HepG2 (cell line): ENCODE results near the gene MYLK3. TPM values are rescaled to one million over a fixed set of nuclear protein-coding genes. Genes with fewer than 3 reads are reported as not detected.

ENCODE experiments used
- ATAC-seq: fragments of 200-7000 bp; cut with Tn5 transposase; 3 replicates; pipeline ENCODE4 v1.9.1; 2020; ENCODE audit warnings: mild to moderate bottlenecking, moderate library complexity
- BruUV-seq: library from RNA; stranded (reverse); fragments of 400-500 nt; replicated peaks from 2 replicates; lab custom pipeline; 2021; lab: Mats Ljungman, UMichigan
- CTCF ChIA-PET: fragments of 300-600 bp; formaldehyde crosslinking; extraction: SDS; loops from one replicate; lab custom pipeline; 2021; ENCODE audit warnings: low total read pairs, inconsistent platforms, low intra/inter-chr PET ratio; lab: Yijun Ruan, JAX
- POLR2A ChIA-PET: fragments of 350-600 bp; sonication (Branson Sonifier 250); formaldehyde crosslinking; loops from one replicate; lab custom pipeline; 2020; ENCODE audit warnings: antibody characterized with exemption, inconsistent platforms; lab: Yijun Ruan, JAX
- DNase-seq: peaks from one replicate; pipeline ENCODE4 v3.0.0-alpha.2; 2015; ENCODE audit warnings: low spot score
- FAIRE-seq: peaks from 3 replicates; lab custom pipeline; 2011; peaks lifted over from hg19 to GRCh38; lab: Jason Lieb, UNC
- H2AFZ ChIP-seq: one replicate; pipeline ENCODE4 v1.6.1; 2011; ENCODE audit warnings: low read length, inconsistent platforms
- H3K27ac ChIP-seq: fragments of 300-600 bp; 3 replicates; pipeline ENCODE4 v1.8.0; 2011; ENCODE audit warnings: mixed run types, mild to moderate bottlenecking, mixed read lengths, low read length, inconsistent platforms; ENCODE audit not compliant: insufficient read depth; ENCODE audit errors: extremely low read length
- H3K27me3 ChIP-seq, 2 experiments: fragments of 200-600 bp in 1 of 2; 2 replicates in 1 of 2; 3 replicates in 1 of 2; pipeline versions ENCODE4 v1.6.0 to v1.8.0; 2011; ENCODE audit warnings: low read length in 2 of 2, mild to moderate bottlenecking in 2 of 2, moderate library complexity in 2 of 2, inconsistent platforms in 1 of 2; ENCODE audit not compliant: insufficient read depth in 2 of 2, control insufficient read depth in 1 of 2
- H3K36me3 ChIP-seq, 2 experiments: fragments of 200-600 bp in 1 of 2; replicated peaks in 1 of 2; 2 replicates in 1 of 2; 3 replicates in 1 of 2; pipeline versions ENCODE4 v1.5.1 to v1.8.0; 2011; ENCODE audit warnings: low read length in 2 of 2, inconsistent platforms in 1 of 2; ENCODE audit not compliant: insufficient read depth in 2 of 2, control insufficient read depth in 1 of 2
- H3K4me1 ChIP-seq: 2 replicates; pipeline ENCODE4 v1.5.1; 2012; ENCODE audit warnings: low read length, inconsistent platforms; ENCODE audit not compliant: insufficient read depth
- H3K4me2 ChIP-seq: 2 replicates; pipeline ENCODE4 v1.6.0; 2011; ENCODE audit warnings: low read depth, low read length, inconsistent platforms
- H3K4me3 ChIP-seq, 3 experiments: fragments of 200-600 bp in 1 of 3; sonication (generic), shearing (Covaris generic) in 1 of 3; replicated peaks in 1 of 3; 2 replicates each; pipeline ENCODE4 v1.5.1; 2011 to 2016; ENCODE audit warnings: low read length in 3 of 3, inconsistent platforms in 2 of 3, low read depth in 2 of 3, mild to moderate bottlenecking in 2 of 3, control low read depth in 1 of 3, mixed read lengths in 1 of 3; ENCODE audit not compliant: insufficient read depth in 1 of 3
- H3K79me2 ChIP-seq: one replicate; pipeline ENCODE4 v1.6.1; 2011; ENCODE audit warnings: low read length, inconsistent platforms; ENCODE audit not compliant: insufficient read depth
- H3K9ac ChIP-seq: 2 replicates; pipeline ENCODE4 v1.6.0; 2011; ENCODE audit warnings: mild to moderate bottlenecking, low read depth, low read length, inconsistent platforms; ENCODE audit not compliant: insufficient read depth
- H3K9me3 ChIP-seq: 2 replicates; pipeline ENCODE4 v1.5.1; 2012; ENCODE audit warnings: mild to moderate bottlenecking, low read length
- H4K20me1 ChIP-seq: 2 replicates; pipeline ENCODE4 v1.6.0; 2011; ENCODE audit warnings: inconsistent platforms, mild to moderate bottlenecking, low read length, moderate library complexity; ENCODE audit not compliant: insufficient read depth
- DZIP1 ChIP-seq: sonication (generic); formaldehyde crosslinking; IDR thresholded peaks from 2 replicates; pipeline ENCODE4 v1.5.0; 2020; ENCODE audit warnings: mild to moderate bottlenecking, missing genetic modification reagents
- GATAD2A ChIP-seq: IDR thresholded peaks from 2 replicates; pipeline ENCODE4 v1.6.1; 2016
- GLI4 ChIP-seq: sonication (generic); formaldehyde crosslinking; IDR thresholded peaks from 2 replicates; pipeline ENCODE4 v1.5.1; 2020; ENCODE audit warnings: missing genetic modification reagents, mild to moderate bottlenecking, moderate library complexity, borderline replicate concordance
- KLF16 ChIP-seq, 2 experiments: sonication (generic) in 1 of 2; formaldehyde crosslinking in 1 of 2; IDR thresholded peaks; 2 replicates each; pipeline versions ENCODE4 v1.6.1 to v1.8.0; 2016 to 2023; ENCODE audit warnings: missing genetic modification reagents in 2 of 2, missing compliant biosample characterization in 1 of 2
- PRDM15 ChIP-seq: sonication (generic); formaldehyde crosslinking; IDR thresholded peaks from 2 replicates; pipeline ENCODE4 v1.4.0; 2020; ENCODE audit warnings: missing genetic modification reagents
- RELA ChIP-seq: sonication (generic); formaldehyde crosslinking; IDR thresholded peaks from 2 replicates; pipeline ENCODE4 v1.4.0; 2020; ENCODE audit warnings: missing genetic modification reagents
- REXO4 ChIP-seq: sonication (generic); formaldehyde crosslinking; IDR thresholded peaks from 2 replicates; pipeline ENCODE4 v1.8.0; 2022; ENCODE audit warnings: missing genetic modification reagents, mild to moderate bottlenecking, borderline replicate concordance
- SMAD3 ChIP-seq: sonication (generic); formaldehyde crosslinking; IDR thresholded peaks from 2 replicates; pipeline ENCODE4 v1.4.0; 2020; ENCODE audit warnings: missing genetic modification reagents
- ZNF383 ChIP-seq: sonication (generic); formaldehyde crosslinking; IDR thresholded peaks from 2 replicates; pipeline ENCODE4 v1.4.0; 2020; ENCODE audit warnings: missing genetic modification reagents, mild to moderate bottlenecking, borderline replicate concordance
- ZNF547 ChIP-seq: sonication (generic); formaldehyde crosslinking; IDR thresholded peaks from 2 replicates; pipeline ENCODE4 v1.5.1; 2020; ENCODE audit warnings: mild to moderate bottlenecking, missing genetic modification reagents
- ZNF784 ChIP-seq: sonication (generic); formaldehyde crosslinking; IDR thresholded peaks from 2 replicates; pipeline ENCODE4 v1.5.1; 2020; ENCODE audit warnings: missing genetic modification reagents, mild to moderate bottlenecking, borderline replicate concordance
- ZZZ3 ChIP-seq: sonication (generic); formaldehyde crosslinking; IDR thresholded peaks from 2 replicates; pipeline ENCODE4 v1.4.0; 2020; ENCODE audit warnings: missing genetic modification reagents, mild to moderate bottlenecking, borderline replicate concordance
- WGBS: methylation state at CpG from one replicate; pipeline ENCODE4 v1.1.6; 2017; ENCODE audit warnings: low lambda C conversion rate; 5-methylcytosine and 5-hydroxymethylcytosine counted together
- in situ Hi-C: cut with HindIII; loops from 2 replicates; pipeline ENCODE4 v1.10.0; 2017; ENCODE audit warnings: low pct_unique_long_range_greater_than_20kb; ENCODE audit not compliant: extremely low pct_ligation_motif_present
- intact Hi-C: fragments of 100-400 bp; cut with micrococcal nuclease; formaldehyde crosslinking; loops from one replicate; pipeline ENCODE4 v1.10.0; 2022; ENCODE audit not compliant: unreplicated experiment
- polyA plus RNA-seq, 8 experiments: library from polyadenylated mRNA; depleted of rRNA in 3 of 8; stranded (reverse) in 7 of 8; unstranded in 1 of 8; fragments of >200 nt; fragmentation: Illumina TruSeq in 4 of 8; extraction: Trizol in 4 of 8; gene quantifications; 2 replicates each; pipeline versions ENCODE4 v1.2.1 to v1.2.3, GENCODE V29; 2011 to 2016; ENCODE audit warnings: low read depth in 4 of 8, missing spikeins in 1 of 8, mixed read lengths in 1 of 8; ENCODE audit not compliant: insufficient read depth in 1 of 8
- total RNA-seq, 5 experiments: library from RNA; depleted of rRNA; stranded (reverse); fragments of >200 nt; fragmentation: Illumina TruSeq; extraction: Trizol; gene quantifications; 2 replicates each; pipeline ENCODE4 v1.2.3, GENCODE V29; 2016; ENCODE audit warnings: low read depth in 1 of 5

The MYLK3 gene
- total and polyA plus RNA-seq, 2 of the 13 experiments (the other 11 are each of a cell fraction or from before 2014, with no cell fraction given) = 0.04 to 0.18 TPM

GRCh38 chr16:46763147-46763546, 15.0 kb upstream of the MYLK3 start:
- Histone ChIP-seq H3K4me3 (no peak overlapping the region), H3K36me3 (no peaks in the 10 kb centered on the region), H3K9me3 (no peaks in the 10 kb centered on the region), H3K79me2 (no peaks in the 10 kb centered on the region), H3K27ac (no peak overlapping the region), H3K27me3 (peaks cover 4 to 29% of the 10 kb centered on the region in 2 experiments; a peak in 4 of 5 replicates), H2AFZ (no peak overlapping the region), H3K4me1 (peaks cover 2% of the 10 kb centered on the region; the same call in 1 of the 2 replicates), H4K20me1 (no peaks in the 10 kb centered on the region), H3K4me2 (no peak overlapping the region), H3K9ac (no peak overlapping the region)
- DNase-seq = no peak
- intact Hi-C loops (no loop called here), in situ Hi-C loops (no loop called here)
- no peak for FAIRE-seq
- POLR2A ChIA-PET = no interaction called here
- CTCF ChIA-PET = no interaction called here
- no peak; the same call in 2 of the 3 replicates for ATAC-seq
- BruUV-seq = no TSS peak
- TF ChIP-seq DZIP1 (no peak), RELA (CRISPR knock-in tag) (no peak), ZZZ3 (CRISPR knock-in tag) (no peak)
- 57% methylated on average over 11 of the region's 12 CpGs for WGBS

- Histone ChIP-seq H3K4me3 (no peak overlapping the region), H4K20me1 (no peaks in the 10 kb centered on the region), H3K4me1 (peaks cover 8% of the 10 kb centered on the region), H3K36me3 (no peaks in the 10 kb centered on the region), H2AFZ (no peak overlapping the region), H3K9me3 (no peaks in the 10 kb centered on the region), H3K9ac (no peak overlapping the region), H3K27ac (no peak overlapping the region), H3K79me2 (no peaks in the 10 kb centered on the region), H3K27me3 (peaks cover 6 to 34% of the 10 kb centered on the region in 2 experiments; a peak in 4 of 5 replicates), H3K4me2 (no peak overlapping the region)
- ChIA-PET POLR2A (no interaction called here), CTCF (no interaction called here)
- intact Hi-C loops (no loop called here), in situ Hi-C loops (no loop called here)
- WGBS = 5% methylated on average over 3 of the region's 3 CpGs
- ATAC-seq (no peak), FAIRE-seq (no peak), DNase-seq (no peak)
- BruUV-seq = no TSS peak
- TF ChIP-seq PRDM15 (CRISPR knock-in tag) (no peak), ZNF784 (no peak), GATAD2A (no peak), ZNF547 (no peak), ZNF383 (CRISPR knock-in tag) (no peak), GLI4 (no peak), KLF16 (CRISPR knock-in tag; IDR thresholded peaks at IDR 0.05) (no peak), REXO4 (CRISPR knock-in tag) (no peak), SMAD3 (CRISPR knock-in tag) (no peak)
Observed at GRCh38 chr16:46762583-46762982, 14.4 kb upstream of the MYLK3 start.
